Measurements from ENCODE around the gene DGKB.

The DGKB gene

DNA sequence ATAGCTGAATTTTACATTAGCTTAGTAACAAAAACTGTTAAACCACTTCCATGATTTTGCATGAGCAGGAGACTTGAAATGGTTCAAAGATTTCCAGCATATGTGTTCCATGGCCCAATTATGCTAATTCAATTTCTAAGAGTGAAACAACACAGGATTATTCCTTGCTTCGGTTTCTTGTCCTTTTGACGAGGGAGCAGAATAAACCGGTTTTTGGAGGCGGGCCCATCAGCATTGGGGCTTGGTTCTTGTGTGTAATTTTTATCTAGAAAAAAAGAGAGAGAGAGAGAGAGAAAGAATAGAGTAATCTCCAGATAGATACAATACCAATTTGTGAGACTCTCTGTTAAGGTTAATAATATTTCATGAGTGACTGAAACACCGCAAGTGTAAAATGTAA is 753.6 kb downstream of the DGKB start:
- Histone ChIP-seq H3K36me3 (ENCODE audit: insufficient read depth, low read depth, low read length) (no peaks in the 10 kb centered on the region), H3K9ac (ENCODE audit: low read depth, low read length) (no peak overlapping the region), H3K4me3 (ENCODE audit: low read length) (no peak overlapping the region), H3K27me3 (ENCODE audit: insufficient read depth, low read length) (no peaks in the 10 kb centered on the region), H3K4me1 (ENCODE audit: insufficient read depth, low read length) (peaks cover 9% of the 10 kb centered on the region; the same call in 1 of the 2 replicates), H3K27ac (ENCODE audit: low read length) (no peak overlapping the region), H3K9me3 (ENCODE audit: insufficient read depth, low read depth, low read length) (no peaks in the 10 kb centered on the region)

DNA sequence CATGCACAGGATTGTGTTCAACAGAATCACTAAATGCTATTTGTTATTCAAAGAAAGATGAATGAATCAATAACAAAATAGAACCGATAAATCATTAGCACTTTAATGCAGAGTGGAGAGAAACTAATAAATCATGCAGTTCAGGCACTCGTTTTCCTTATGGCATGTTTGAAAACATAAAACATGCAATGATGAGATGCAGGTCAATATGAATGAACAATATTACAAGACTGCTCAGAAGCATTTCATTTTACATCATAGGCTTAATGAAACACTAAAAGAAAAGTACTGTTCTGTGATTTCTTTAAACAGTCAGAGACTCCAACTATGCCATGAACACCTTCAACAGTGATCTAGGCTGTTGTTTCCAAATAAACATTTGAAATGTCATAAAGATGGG is 755.0 kb downstream of the DGKB start:
- Histone ChIP-seq H3K4me3 (ENCODE audit: low read length) (no peak overlapping the region), H3K9ac (ENCODE audit: low read depth, low read length) (no peak overlapping the region), H3K27me3 (ENCODE audit: insufficient read depth, low read length) (no peaks in the 10 kb centered on the region), H3K27ac (ENCODE audit: low read length) (no peak overlapping the region), H3K36me3 (ENCODE audit: insufficient read depth, low read depth, low read length) (no peaks in the 10 kb centered on the region), H3K9me3 (ENCODE audit: insufficient read depth, low read depth, low read length) (no peaks in the 10 kb centered on the region), H3K4me1 (ENCODE audit: insufficient read depth, low read length) (no peaks in the 10 kb centered on the region; the same call in 1 of the 2 replicates)

DNA sequence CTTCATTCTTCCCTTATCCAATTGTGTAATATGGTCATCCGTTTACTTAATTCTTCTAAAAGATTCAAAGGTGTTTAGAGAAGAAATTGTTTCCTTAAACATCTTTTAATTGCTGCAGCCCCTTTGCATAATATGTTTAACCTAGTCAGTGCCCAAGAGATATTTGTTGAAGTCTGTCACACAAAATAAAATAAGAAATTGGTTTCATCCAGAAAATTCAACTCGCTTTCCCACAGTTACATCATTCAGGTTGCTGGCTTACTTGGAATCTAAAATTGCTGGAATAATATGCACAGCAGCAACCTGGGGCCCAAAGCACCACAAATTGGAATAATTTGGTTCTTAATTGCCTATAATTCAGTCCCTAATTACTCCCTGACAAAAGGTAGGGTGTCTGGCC is 758.0 kb downstream of the DGKB start:
- no peak overlapping the region for H3K27ac ChIP-seq (ENCODE audit: low read length)
- no peaks in the 10 kb centered on the region for H3K9me3 ChIP-seq (ENCODE audit: insufficient read depth, low read depth, low read length)
- H3K4me1 ChIP-seq (ENCODE audit: insufficient read depth, low read length) = no peaks in the 10 kb centered on the region; the same call in 1 of the 2 replicates
- H3K27me3 ChIP-seq (ENCODE audit: insufficient read depth, low read length) = no peaks in the 10 kb centered on the region
- H3K36me3 ChIP-seq (ENCODE audit: insufficient read depth, low read depth, low read length) = no peaks in the 10 kb centered on the region
- H3K4me3 ChIP-seq (ENCODE audit: low read length) = no peak overlapping the region
- H3K9ac ChIP-seq (ENCODE audit: low read depth, low read length) = no peak overlapping the region

DNA sequence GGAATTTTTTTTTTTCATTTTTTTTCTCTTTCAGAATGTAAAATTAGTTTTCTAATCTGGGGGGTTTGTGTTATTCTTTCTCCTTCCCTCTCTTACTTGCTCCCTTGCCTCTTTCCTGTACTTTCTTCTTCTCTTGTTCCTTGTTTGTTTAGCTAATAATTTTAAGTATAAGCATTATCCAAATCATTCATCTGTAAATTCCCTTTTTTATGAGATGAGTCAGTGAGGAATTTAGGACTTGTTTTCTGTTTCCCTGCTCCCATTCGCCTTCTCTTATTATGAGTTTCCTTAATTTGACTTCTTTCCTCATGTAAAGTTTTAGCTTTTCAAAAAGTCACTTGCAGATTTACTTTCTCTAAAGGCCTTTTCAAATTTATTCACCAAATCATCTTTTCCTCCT is 758.4 kb downstream of the DGKB start:
- Histone ChIP-seq H3K9me3 (ENCODE audit: insufficient read depth, low read depth, low read length) (no peaks in the 10 kb centered on the region), H3K27me3 (ENCODE audit: insufficient read depth, low read length) (no peaks in the 10 kb centered on the region), H3K4me1 (ENCODE audit: insufficient read depth, low read length) (no peaks in the 10 kb centered on the region; the same call in 1 of the 2 replicates), H3K27ac (ENCODE audit: low read length) (no peak overlapping the region), H3K9ac (ENCODE audit: low read depth, low read length) (no peak overlapping the region), H3K36me3 (ENCODE audit: insufficient read depth, low read depth, low read length) (no peaks in the 10 kb centered on the region), H3K4me3 (ENCODE audit: low read length) (no peak overlapping the region)

DNA sequence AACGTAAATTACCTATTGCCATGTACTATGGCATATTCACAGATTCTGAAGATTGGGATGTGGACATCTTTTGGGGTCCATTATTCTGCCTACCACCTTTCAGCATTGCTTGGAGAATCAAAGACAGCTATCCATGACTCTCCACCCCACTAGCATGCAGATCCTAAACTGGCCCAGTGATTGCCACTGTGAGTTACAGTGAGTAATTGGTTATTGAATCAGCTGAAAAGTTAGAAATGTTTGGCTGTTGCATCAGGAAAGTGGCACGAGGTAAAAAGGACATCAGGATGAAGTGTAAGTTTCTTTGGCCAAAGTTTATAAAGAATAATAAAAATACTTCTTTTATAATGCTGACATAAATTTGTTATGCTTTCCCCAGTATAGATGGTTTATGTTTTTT is 764.9 kb downstream of the DGKB start:
- Histone ChIP-seq H3K9me3 (ENCODE audit: insufficient read depth, low read depth, low read length) (no peaks in the 10 kb centered on the region), H3K27me3 (ENCODE audit: insufficient read depth, low read length) (no peaks in the 10 kb centered on the region), H3K4me1 (ENCODE audit: insufficient read depth, low read length) (no peaks in the 10 kb centered on the region)

DNA sequence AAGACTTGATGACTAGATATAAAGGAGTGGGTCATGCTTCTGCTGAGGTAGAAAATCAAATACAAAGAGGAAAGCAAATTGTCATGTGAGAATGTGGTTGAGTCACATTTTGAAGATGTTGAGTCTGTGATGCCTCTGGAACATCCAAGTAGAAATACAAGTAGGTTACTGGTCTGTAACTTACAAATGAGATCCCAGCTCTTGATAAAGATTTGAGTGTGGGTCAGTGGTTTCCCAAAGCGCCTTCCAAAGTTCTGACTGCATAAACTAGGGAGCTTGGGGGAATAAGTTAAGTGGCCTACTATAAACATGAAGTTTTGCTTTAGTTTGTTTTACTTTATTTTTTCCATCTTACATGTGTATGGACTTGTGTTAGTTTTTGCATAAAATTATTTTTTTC is 768.8 kb downstream of the DGKB start:
- no peak overlapping the region for H3K4me3 ChIP-seq (ENCODE audit: low read length)
- H3K9me3 ChIP-seq (ENCODE audit: insufficient read depth, low read depth, low read length) = no peaks in the 10 kb centered on the region
- no peaks in the 10 kb centered on the region for H3K36me3 ChIP-seq (ENCODE audit: insufficient read depth, low read depth, low read length)
- no peak overlapping the region for H3K27ac ChIP-seq (ENCODE audit: low read length)
- no peaks in the 10 kb centered on the region for H3K27me3 ChIP-seq (ENCODE audit: insufficient read depth, low read length)
- H3K9ac ChIP-seq (ENCODE audit: low read depth, low read length) = no peak overlapping the region
- H3K4me1 ChIP-seq (ENCODE audit: insufficient read depth, low read length) = no peaks in the 10 kb centered on the region

More for the DNA sequence above, 764.9 kb downstream of the DGKB start:
- no peak overlapping the region for H3K27ac ChIP-seq (ENCODE audit: low read length)
- H3K36me3 ChIP-seq (ENCODE audit: insufficient read depth, low read depth, low read length) = no peaks in the 10 kb centered on the region
- no peak overlapping the region for H3K4me3 ChIP-seq (ENCODE audit: low read length)
- no peak overlapping the region for H3K9ac ChIP-seq (ENCODE audit: low read depth, low read length)

DNA sequence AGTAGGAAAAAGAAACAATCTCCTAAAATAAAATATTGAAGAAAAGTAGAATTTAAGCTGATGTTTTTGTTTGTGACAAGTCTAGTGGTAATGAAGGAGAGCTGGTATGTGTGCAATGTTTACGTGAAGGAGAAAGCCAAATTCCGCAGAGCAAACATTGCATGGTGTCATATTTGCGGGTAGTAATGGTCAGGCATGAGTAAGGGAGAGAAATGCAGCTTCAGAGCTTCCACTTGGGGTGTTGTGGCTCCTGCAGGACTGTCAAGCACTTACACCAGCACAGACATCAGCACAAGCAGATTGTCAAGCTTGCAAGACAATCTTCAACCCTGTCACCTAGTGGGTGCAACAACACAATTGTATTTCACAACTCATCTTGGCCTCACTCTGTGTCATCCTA is 776.6 kb downstream of the DGKB start:
- no peak overlapping the region for H3K27ac ChIP-seq (ENCODE audit: low read length)
- no peaks in the 10 kb centered on the region for H3K27me3 ChIP-seq (ENCODE audit: insufficient read depth, low read length)
- no peaks in the 10 kb centered on the region for H3K36me3 ChIP-seq (ENCODE audit: insufficient read depth, low read depth, low read length)
- no peak overlapping the region for H3K4me3 ChIP-seq (ENCODE audit: low read length)
- H3K9ac ChIP-seq (ENCODE audit: low read depth, low read length) = no peak overlapping the region; the same call in 1 of the 2 replicates
- H3K4me1 ChIP-seq (ENCODE audit: insufficient read depth, low read length) = no peaks in the 10 kb centered on the region; the same call in 1 of the 2 replicates
- H3K9me3 ChIP-seq (ENCODE audit: insufficient read depth, low read depth, low read length) = no peaks in the 10 kb centered on the region

DNA sequence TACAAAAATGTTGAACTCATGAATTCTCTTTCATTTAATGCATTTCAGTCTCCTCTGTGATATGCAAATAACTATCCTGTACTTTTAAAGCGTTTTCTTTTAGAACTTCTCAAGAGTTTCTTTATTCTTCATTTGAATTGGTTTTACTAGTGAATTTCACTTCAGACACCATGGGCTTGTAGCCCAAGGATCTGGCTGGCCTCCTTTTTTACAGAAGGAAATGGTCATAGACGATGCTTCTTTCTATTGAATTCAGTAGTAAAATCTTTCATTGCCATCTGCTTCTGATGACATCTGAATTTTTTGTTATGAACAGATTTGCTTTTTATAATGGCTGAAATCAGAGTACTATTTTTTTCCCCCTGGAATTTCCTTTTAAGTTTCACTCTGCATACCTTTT is 777.8 kb downstream of the DGKB start:
- H3K4me3 ChIP-seq (ENCODE audit: low read length) = no peak overlapping the region
- H3K9ac ChIP-seq (ENCODE audit: low read depth, low read length) = no peak overlapping the region
- no peaks in the 10 kb centered on the region for H3K27me3 ChIP-seq (ENCODE audit: insufficient read depth, low read length)

DNA sequence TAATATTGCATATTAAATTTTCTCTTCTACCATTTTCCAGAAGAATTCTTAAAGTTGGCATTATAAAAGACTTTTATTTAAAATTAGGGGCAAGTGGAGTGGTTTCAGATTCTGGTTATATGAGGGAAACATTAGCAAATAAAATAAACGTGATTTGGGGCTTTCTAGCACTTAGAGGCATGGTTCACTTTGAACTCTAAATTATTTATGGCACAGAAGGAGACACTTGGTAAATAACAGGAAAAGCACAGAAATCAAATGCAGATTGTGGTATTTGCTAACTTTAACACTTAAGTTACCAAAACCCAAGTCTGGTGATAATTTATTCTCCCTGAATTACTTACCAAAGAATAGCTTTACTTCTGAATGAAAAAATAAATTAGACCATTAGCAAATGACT is 778.6 kb downstream of the DGKB start:
- H3K4me1 ChIP-seq (ENCODE audit: insufficient read depth, low read length) = no peaks in the 10 kb centered on the region; the same call in 1 of the 2 replicates
- H3K9ac ChIP-seq (ENCODE audit: low read depth, low read length) = no peak overlapping the region
- no peaks in the 10 kb centered on the region for H3K9me3 ChIP-seq (ENCODE audit: insufficient read depth, low read depth, low read length)
- H3K27ac ChIP-seq (ENCODE audit: low read length) = no peak overlapping the region
- no peak overlapping the region for H3K4me3 ChIP-seq (ENCODE audit: low read length)
- no peaks in the 10 kb centered on the region for H3K36me3 ChIP-seq (ENCODE audit: insufficient read depth, low read depth, low read length)
- no peaks in the 10 kb centered on the region for H3K27me3 ChIP-seq (ENCODE audit: insufficient read depth, low read length)

More for the DNA sequence above, 777.8 kb downstream of the DGKB start:
- H3K27ac ChIP-seq (ENCODE audit: low read length) = no peak overlapping the region
- no peaks in the 10 kb centered on the region for H3K36me3 ChIP-seq (ENCODE audit: insufficient read depth, low read depth, low read length)
- H3K9me3 ChIP-seq (ENCODE audit: insufficient read depth, low read depth, low read length) = no peaks in the 10 kb centered on the region
- no peaks in the 10 kb centered on the region; the same call in 1 of the 2 replicates for H3K4me1 ChIP-seq (ENCODE audit: insufficient read depth, low read length)

DNA sequence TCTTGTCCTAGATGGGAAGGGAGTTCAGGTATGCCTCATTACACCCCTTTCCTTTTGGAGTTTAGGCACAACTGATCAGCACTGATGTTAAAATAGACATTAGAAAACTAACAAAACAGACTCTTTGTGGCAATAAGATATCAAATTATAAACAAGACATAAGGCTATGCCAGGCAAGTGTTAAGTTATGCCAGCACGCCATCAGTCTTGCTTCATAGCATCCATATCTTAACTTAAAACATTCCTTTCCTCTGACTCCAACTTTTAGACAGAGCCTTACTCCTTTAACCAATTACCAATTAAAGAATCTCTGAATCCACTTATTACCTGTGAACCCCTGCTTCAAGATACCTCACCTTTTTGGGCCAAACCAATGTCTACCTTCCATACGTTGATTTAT is 786.9 kb downstream of the DGKB start:
- Histone ChIP-seq H3K9me3 (ENCODE audit: insufficient read depth, low read depth, low read length) (no peaks in the 10 kb centered on the region; the same call in 1 of the 2 replicates), H3K27ac (ENCODE audit: low read length) (no peak overlapping the region), H3K4me1 (ENCODE audit: insufficient read depth, low read length) (no peaks in the 10 kb centered on the region), H3K4me3 (ENCODE audit: low read length) (no peak overlapping the region), H3K9ac (ENCODE audit: low read depth, low read length) (no peak overlapping the region), H3K36me3 (ENCODE audit: insufficient read depth, low read depth, low read length) (no peaks in the 10 kb centered on the region), H3K27me3 (ENCODE audit: insufficient read depth, low read length) (no peaks in the 10 kb centered on the region)

DNA sequence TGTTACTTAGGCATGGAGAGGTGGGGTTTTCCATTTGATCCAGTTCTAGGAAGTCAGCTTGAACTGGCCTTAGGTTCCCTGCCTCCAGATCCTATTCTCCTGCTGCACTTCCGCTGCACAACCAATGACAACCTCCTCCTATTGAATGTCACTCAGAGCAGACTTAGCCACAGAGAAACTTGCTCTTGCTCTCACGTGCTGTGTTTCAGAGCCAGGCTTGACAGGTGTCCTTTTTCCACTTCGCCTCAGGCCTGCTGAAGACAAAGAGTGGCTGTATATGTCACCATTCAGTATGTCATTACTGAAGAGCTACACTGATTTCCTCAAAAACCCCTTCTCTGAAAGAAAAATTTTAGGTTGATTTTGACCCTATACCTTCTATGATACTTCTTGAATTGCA is 797.7 kb downstream of the DGKB start:
- H3K27me3 ChIP-seq (ENCODE audit: insufficient read depth, low read length) = no peaks in the 10 kb centered on the region
- H3K36me3 ChIP-seq (ENCODE audit: insufficient read depth, low read depth, low read length) = no peaks in the 10 kb centered on the region
- no peaks in the 10 kb centered on the region for H3K4me1 ChIP-seq (ENCODE audit: insufficient read depth, low read length)
- no peak overlapping the region for H3K4me3 ChIP-seq (ENCODE audit: low read length)
- H3K9ac ChIP-seq (ENCODE audit: low read depth, low read length) = no peak overlapping the region
- no peak overlapping the region for H3K27ac ChIP-seq (ENCODE audit: low read length)
- H3K9me3 ChIP-seq (ENCODE audit: insufficient read depth, low read depth, low read length) = no peaks in the 10 kb centered on the region

DNA sequence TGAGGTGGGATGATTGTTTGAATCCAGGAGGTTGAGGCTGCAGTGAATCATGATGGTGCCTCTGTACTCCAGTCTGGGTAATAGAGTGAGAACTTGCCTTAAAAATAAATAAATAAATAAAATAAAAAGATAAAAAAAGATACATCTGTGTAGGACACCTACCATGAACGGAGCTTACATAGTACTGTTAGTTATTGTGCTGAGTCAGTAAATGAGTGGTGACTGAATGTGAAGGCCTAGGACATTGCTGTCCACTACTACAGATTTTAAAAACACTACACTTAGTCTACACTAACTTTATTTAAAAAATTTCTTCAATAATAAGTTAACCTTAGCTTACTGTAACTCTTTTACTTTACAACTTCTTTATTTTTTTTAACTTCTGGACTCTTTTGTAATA is 806.4 kb downstream of the DGKB start:
- Histone ChIP-seq H3K4me3 (ENCODE audit: low read length) (no peak overlapping the region), H3K9me3 (ENCODE audit: insufficient read depth, low read depth, low read length) (no peaks in the 10 kb centered on the region), H3K36me3 (ENCODE audit: insufficient read depth, low read depth, low read length) (no peaks in the 10 kb centered on the region), H3K27ac (ENCODE audit: low read length) (no peak overlapping the region), H3K27me3 (ENCODE audit: insufficient read depth, low read length) (no peaks in the 10 kb centered on the region), H3K4me1 (ENCODE audit: insufficient read depth, low read length) (no peaks in the 10 kb centered on the region), H3K9ac (ENCODE audit: low read depth, low read length) (no peak overlapping the region)

Data from iPS-20b (cell line).